GM12865 (cell line): ENCODE measurements around the gene RFNG.

Source experiments
- DNase-seq: peaks from one replicate; pipeline ENCODE4 v3.0.0; 2010; ENCODE audit warnings: low read depth
- H3K4me3 ChIP-seq: 2 replicates; pipeline ENCODE4 v1.5.1; 2011; ENCODE audit warnings: mild to moderate bottlenecking, low read depth, low read length, control low read depth
- TF ChIP-seq, protein P1 (sequence below): IDR thresholded peaks from 2 replicates; pipeline ENCODE4 v1.5.1; 2011; ENCODE audit warnings: low read length, control low read depth, low read depth, inconsistent platforms; ENCODE audit not compliant: insufficient read depth; ENCODE audit errors: missing control alignments

Gene RFNG, protein sequence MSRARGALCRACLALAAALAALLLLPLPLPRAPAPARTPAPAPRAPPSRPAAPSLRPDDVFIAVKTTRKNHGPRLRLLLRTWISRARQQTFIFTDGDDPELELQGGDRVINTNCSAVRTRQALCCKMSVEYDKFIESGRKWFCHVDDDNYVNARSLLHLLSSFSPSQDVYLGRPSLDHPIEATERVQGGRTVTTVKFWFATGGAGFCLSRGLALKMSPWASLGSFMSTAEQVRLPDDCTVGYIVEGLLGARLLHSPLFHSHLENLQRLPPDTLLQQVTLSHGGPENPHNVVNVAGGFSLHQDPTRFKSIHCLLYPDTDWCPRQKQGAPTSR

DNA sequence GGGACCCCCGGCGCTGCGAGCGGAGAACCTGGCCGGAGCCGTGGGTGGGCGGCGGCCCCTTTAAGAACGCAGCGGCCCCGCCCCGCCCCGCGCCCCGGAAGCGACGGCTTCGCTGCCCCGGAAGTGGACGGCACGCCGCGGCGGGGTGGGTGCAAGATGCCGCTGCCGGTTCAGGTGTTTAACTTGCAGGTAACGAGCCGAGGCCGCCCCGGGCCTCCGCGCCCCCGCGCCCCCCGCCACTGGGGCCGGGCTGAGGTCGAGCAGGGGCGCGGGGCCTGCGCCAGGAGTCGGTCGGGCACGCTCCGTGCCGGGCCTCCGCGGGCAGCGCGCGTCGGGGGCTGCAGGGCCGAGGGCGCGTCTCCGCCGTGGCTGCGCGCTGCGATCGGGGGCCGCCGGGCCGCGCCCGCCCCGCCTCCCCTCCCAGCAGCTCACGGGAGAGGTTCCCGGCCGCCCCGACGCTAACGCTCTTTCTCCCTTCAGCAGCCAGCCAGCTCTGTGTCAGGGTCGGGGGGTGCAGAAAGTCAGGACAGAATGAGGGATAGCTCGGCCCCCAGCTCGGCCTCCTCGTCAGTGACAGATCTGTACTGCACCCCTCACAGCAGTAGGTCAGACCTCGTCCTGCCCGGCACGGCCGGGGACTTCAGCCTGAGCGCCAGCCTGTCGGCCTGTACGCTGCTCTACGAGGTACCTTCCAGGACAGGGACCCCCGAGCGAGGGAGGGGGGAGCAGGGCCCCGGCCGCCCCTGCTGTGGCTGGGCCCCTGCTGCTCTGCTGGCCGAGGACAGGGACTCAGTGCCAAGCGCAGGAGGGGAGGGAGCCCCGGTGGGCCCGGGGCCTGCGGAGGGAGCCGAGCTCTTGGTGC is at the start of gene RFNG, which contains the start of gene GPS1:
RFNG (minus strand) TSS at position 36 of the 862 bp plus-strand sequence. CDS start 45 bp downstream, outside the sequence.
GPS1 (plus strand) TSS at position 123 of the 862 bp plus-strand sequence; CDS start at position 157, 34 bp downstream.
- peak; percentile 82 for DNase-seq
- TF ChIP-seq, protein P1, sequence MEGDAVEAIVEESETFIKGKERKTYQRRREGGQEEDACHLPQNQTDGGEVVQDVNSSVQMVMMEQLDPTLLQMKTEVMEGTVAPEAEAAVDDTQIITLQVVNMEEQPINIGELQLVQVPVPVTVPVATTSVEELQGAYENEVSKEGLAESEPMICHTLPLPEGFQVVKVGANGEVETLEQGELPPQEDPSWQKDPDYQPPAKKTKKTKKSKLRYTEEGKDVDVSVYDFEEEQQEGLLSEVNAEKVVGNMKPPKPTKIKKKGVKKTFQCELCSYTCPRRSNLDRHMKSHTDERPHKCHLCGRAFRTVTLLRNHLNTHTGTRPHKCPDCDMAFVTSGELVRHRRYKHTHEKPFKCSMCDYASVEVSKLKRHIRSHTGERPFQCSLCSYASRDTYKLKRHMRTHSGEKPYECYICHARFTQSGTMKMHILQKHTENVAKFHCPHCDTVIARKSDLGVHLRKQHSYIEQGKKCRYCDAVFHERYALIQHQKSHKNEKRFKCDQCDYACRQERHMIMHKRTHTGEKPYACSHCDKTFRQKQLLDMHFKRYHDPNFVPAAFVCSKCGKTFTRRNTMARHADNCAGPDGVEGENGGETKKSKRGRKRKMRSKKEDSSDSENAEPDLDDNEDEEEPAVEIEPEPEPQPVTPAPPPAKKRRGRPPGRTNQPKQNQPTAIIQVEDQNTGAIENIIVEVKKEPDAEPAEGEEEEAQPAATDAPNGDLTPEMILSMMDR = no peak

DNA sequence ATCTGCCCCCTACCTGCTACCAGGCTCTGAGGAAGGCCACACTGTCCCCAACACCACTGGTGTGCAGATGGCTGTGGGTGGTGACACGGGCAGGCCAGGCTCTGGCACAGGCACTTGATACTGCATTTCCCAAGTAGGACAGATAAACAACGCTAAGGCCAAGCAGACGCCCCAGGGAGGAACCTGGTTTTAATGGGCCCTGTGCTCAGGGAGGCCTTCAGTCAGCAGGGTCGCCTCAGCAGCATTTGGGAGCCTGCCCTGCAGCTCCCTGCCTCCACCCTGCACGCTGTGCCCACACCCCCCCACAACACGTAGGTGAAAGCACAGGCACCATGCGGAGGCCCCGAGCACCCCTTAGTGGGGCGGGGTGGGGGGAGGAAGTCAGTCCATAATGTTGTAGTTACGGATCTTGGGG is 49.7 kb upstream of the RFNG start:
- TF ChIP-seq, protein P1 = no peak
- DNase-seq = peak; percentile 1
- no peak overlapping the region for H3K4me3 ChIP-seq

More for the DNA sequence above, at the start of gene RFNG, which contains the start of gene GPS1:
- peak within 1 kb of the TSS; percentile 80 for H3K4me3 ChIP-seq

DNA sequence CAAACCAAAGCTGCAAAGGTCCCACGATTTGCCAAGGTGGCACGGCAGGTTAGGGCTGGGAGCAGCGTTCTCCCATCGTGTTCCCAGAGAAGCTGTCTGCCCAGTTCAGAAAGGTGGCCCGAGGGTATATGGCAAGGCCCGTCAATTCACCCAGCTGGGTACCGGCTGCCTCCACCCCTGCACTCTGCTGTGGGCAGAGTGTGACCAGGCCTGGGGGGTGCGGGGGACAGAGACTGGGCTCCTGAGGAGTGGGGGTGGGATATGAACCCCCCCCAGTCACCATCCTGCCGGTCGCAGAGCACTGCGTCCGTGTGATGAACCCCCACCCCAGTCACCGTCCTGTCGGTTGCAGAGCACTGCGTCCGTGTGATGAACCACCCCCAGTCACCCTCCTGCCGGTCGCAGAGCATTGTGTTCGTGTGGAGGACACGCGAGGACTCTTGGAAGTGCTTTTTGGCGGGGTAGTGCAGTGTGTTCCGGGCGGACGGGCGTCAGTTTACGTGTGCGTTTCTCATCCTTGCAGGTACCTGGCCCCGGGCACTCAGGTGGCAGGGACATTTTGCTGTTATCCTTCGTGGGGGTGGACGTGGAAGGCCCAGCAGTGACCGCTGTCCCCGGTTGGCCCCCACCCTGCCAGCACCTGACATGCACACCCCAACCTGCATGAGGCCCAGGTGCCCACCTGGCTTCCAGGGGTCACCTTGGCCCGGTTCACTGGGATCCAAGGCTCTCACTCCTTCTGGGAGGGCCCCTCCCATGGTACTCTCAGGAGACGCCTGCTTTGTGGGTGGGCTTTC is 49.1 kb upstream of the RFNG start:
- peak overlapping the region; percentile 89 for H3K4me3 ChIP-seq
- peak; percentile 17 for DNase-seq
- TF ChIP-seq, protein P1 = no peak

DNA sequence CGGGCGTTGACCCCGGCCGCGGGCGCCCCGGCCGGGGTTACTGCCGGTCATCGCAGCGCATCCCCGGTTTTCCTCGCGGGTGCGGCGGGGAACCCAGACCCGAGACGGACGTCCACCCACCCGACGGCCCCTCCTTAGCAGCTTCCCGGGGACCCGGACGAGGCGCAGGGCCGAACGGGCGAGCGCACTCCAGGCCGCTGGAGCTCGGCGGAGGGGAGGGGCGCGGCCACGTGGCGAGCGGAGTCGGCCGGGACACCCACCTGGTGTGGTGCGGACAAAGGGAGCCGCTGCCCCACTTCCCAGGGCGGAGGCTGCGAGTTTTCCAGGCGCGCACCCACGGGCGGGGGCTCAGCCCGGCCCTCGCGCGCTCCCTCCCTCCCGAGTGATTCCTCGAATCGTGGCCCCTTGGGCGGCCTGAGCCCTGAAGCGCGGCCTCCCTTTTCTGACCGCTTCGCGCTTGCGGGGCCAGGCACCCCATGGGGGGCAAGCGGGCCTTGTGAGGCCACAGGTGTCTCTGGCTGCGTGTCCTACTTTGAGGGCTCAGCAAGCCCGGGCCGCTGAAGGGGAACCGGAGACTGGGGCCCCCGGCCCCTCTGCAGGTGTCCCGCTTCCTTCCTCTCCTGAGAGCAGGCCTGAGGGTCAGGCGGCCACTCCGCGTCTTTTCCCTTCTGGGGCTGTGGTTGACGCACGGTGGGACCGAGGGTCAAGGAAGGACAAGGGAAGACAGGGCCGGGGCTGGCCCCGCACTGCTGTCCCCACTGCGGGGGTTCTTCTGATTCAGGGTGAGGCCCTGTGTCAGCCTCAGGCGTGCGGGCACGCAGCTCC is 47.5 kb upstream of the RFNG start:
- H3K4me3 ChIP-seq = peak overlapping the region; percentile 89
- TF ChIP-seq, protein P1 = no peak
- DNase-seq = peak; percentile 58

DNA sequence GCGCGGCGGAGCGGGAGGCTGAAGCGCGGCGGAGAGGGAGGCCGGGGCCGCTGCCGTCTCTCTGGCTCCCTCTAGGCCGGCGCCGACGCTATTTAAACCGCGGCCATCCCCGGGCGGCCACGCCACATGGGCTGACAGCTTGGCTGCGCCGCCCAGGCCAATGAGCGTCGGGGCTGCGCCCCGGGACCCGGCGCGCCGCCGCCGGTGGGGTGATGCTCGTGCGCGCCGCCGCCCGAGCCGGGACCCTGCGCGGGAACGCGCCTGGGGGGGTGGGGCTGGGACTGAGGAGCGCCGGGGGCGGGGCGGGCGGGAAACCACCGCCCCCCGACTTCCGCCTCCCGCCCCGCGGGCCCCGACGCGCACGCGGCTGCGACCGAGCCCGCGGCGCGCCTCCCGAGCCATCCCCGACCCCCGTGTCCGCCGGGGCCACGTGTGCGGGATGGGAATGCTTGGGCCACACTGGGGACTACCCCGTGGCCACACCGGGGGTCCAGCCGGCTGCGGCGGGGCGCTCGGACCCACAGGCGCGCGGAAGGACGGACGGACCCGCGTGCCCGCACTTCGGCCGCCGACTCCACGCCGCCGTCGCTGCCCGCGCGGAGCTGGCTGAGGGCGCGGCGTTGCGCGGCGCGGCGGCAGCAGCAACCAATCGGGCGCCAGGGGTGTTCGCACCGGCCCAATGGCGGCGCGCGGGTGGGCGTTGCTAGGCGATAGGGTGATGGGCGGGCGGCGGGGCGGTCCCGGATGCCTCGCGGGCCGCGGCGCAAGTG is 46.7 kb upstream of the RFNG start, which contains the start of gene FASN:
FASN (minus strand) TSS at position 68 of the 770 bp plus-strand sequence. CDS start 1,791 bp downstream, outside the sequence.
- peak; percentile 98 for DNase-seq
- peak within 1 kb of the TSS; percentile 94 for H3K4me3 ChIP-seq
- TF ChIP-seq, protein P1 = peak; percentile 38
